GM12864 (cell line): ENCODE data around the gene GAS2L2.

ENCODE experiments used
- DNase-seq: peaks from one replicate; pipeline ENCODE4 v3.0.0-alpha.2; 2011; ENCODE audit warnings: low read depth
- H3K4me3 ChIP-seq: 2 replicates; pipeline ENCODE4 v1.5.1; 2011; ENCODE audit warnings: mild to moderate bottlenecking, low read depth, low read length, control low read depth
- TF ChIP-seq, protein P1 (sequence below): IDR thresholded peaks from 2 replicates; pipeline ENCODE4 v1.5.1; 2011; ENCODE audit warnings: low read depth, mild to moderate bottlenecking, moderate library complexity, low read length, control low read depth, inconsistent platforms; ENCODE audit errors: missing control alignments

Gene GAS2L2

DNA sequence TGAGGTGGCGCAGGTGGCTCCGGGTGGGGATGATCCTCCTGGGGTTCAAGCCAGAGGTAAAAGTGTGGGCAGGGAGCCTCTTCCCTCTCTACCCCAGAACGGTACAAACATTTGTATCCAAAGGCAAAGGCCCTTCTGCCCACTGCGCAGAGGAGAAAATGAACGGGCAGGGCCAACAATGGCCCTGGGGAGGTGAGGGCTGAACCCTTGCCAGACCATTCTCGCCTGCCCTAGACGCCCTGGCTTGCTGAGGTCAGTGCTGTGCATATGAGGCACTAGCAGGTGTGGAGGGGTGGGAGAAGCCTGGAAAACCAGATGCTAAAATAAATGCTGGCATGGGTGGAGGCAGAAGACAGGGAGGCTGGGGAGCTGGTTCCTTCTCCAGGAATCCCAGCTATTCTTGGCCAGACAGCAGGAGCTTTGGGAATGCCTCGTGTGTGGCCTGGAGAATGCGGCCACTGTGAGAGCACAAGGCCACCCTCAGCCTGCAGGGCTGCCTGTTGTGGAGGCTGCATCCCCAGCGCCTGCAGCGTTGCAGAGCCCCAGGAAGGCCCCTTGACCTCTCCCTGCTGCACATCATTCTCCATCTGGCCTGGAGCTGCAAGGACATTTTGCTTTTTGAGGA is 12.2 kb upstream of the GAS2L2 start:
- no peak for DNase-seq

DNA sequence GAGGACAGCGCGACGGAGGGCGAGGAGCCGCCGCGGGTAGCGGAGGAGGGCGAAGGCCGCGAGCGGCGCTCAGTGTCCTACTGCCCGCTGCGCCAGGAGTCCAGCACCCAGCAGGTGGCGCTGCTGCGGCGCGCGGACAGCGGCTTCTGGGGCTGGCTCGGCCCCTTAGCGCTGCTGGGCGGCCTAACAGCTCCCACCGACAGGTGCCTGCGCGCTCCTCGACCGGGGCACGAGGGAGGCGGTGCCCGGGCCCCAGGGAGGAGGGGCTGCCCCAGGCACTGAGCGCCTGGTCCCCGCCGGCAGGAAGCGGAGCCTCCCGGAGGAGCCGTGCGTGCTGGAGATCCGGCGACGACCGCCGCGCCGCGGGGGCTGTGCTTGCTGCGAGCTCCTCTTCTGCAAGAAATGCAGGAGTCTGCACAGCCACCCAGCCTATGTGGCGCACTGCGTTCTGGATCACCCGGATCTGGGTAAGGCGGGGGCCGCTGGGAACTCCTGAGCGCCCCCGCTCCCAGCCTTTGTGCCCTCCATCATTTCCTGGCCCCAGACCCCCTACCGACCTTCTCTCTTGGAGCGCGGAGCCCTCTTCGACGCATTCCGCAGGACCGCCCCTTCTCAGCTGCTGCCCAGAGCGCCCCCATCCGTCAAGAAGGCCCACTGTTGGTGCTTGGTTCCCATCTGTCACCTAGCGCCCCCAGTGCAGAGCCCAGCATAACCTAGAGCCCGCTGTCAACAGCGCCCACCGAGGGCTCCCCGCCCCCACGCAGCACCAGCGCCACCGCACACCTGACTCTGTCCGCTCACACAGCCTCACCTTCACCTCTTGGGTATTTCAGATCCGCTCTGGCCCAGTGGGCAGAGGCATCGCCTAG is 11.3 kb upstream of the GAS2L2 start:
- TF ChIP-seq, protein P1, sequence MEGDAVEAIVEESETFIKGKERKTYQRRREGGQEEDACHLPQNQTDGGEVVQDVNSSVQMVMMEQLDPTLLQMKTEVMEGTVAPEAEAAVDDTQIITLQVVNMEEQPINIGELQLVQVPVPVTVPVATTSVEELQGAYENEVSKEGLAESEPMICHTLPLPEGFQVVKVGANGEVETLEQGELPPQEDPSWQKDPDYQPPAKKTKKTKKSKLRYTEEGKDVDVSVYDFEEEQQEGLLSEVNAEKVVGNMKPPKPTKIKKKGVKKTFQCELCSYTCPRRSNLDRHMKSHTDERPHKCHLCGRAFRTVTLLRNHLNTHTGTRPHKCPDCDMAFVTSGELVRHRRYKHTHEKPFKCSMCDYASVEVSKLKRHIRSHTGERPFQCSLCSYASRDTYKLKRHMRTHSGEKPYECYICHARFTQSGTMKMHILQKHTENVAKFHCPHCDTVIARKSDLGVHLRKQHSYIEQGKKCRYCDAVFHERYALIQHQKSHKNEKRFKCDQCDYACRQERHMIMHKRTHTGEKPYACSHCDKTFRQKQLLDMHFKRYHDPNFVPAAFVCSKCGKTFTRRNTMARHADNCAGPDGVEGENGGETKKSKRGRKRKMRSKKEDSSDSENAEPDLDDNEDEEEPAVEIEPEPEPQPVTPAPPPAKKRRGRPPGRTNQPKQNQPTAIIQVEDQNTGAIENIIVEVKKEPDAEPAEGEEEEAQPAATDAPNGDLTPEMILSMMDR = peak; percentile 97
- peak; percentile 60 for DNase-seq
- peak overlapping the region; percentile 61 for H3K4me3 ChIP-seq

More for the DNA sequence above, 12.2 kb upstream of the GAS2L2 start:
- no peak overlapping the region for H3K4me3 ChIP-seq
- TF ChIP-seq, protein P1 = no peak

DNA sequence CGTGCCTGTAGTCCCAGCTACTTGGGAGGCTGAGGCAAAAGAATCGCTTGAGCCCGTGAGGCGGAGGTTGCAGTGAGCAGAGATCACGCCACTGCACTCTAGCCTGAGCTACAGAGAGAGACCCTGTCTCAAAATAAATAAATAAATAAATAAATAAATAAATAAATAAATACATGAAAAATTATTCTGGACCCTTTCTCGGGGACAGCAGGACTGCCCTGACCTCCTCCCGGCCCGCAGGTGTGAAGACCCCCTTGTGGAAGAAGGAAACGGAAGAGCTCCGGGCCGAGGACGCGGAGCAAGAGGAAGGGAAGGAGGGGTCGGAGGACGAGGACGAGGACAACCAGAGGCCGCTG is 10.7 kb upstream of the GAS2L2 start:
- TF ChIP-seq, protein P1 = no peak
- DNase-seq = no peak

DNA sequence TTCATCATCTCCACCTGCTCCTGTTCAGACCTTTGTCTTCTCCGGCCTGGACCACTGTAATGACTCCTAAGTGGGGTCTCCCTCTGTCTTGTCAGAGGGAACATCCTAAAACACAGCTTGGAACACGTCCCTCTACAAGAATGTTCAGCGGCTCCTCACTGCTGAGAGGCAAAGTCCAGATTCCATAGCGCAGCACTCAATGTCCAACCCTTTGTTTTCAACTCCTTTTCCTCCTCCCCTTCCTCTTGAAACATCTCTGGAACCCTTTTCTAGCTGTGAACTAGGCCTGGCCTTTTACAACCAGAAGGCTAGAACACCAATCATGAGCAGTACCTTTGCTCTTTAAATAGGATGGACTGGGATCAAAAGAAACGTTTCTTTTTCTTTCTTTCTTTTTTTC is 8.6 kb upstream of the GAS2L2 start:
- TF ChIP-seq, protein P1 = no peak
- no peak for DNase-seq
- H3K4me3 ChIP-seq = no peak overlapping the region

More for the DNA sequence above, 10.7 kb upstream of the GAS2L2 start:
- H3K4me3 ChIP-seq = peak overlapping the region; percentile 61; the same call in 1 of the 2 replicates

DNA sequence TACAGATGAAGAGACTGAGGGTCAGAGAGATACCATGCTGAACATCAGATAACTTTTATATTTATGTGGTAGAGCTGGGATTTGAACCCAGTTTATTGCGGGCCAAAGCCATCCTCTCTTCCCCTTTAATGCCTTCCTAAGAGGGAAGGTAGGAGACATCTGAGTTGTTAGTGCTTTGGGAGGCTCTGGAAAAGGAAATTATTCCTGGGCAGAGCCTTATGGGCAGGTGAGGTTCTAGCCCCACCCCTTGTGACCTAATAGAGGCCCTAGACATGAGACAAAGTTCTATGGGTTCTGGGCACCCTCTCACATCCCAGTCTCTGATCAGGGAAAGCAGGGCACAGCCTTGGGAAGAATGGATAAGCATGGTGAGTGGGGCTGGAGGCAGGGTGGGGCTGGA is 7.5 kb upstream of the GAS2L2 start, which contains the start of gene C17orf50:
TSS of gene C17orf50 (plus strand) at position 301 of the 400 bp plus-strand sequence. CDS start at position 356, 55 bp downstream.
- no peak within 1 kb of the TSS for H3K4me3 ChIP-seq
- DNase-seq = no peak
- TF ChIP-seq, protein P1 = no peak

DNA sequence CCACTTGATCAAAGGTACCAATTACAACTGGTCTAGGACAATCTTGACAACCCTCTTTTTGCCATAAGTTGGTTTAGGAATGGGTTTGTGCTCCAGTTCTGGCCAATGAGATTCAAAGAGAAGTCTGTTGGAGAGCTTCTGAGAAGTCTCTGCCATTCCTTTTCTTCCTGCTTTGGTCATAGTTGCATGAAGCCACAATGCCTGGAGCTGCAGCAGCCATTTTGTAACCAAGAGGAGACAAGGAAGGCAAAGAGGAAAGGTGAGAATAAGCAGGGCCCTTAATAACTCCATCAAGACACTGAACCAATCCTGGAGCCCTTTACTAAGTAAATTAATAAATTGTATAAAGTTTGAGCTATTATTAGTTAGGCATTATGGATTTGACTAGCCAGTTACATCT is 4.2 kb upstream of the GAS2L2 start:
- DNase-seq = no peak
- no peak overlapping the region for H3K4me3 ChIP-seq
- TF ChIP-seq, protein P1 = no peak
